ENCODE measurements around the gene PFKFB2. TPM values are rescaled to one million over a fixed set of nuclear protein-coding genes. Genes with fewer than 3 reads are reported as not detected.

Gene PFKFB2
- polyA plus RNA-seq, 3 donors = 2.1 to 6.9 (median 2.3) TPM

DNA sequence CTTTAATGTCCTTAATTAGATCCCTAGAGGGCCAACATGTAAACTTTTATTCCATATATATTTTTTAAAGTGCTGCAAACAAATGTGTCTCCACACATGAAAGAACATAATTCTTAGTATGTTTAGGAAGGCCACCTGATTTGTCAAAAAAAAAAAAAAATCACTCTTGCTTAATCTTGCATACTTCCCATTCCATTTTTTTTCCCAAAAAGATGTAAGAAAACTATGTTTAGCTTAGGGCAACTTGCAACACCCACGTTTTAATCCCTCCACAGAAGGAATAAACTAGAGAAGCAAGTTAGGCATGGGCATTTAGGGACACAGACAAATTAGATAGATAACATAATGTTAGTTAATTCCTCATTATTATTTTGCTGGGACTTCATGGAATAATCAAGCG lies 7.6 kb upstream of the PFKFB2 start:
- DNase-seq = no peak
- H3K27me3 Mint-ChIP-seq (ENCODE audit: low read depth in 3 of 3) = peaks cover 0 to 3% (median 1%) of the 10 kb centered on the region in 3 donors
- Histone ChIP-seq H3K79me2 (ENCODE audit: insufficient read depth, low read length) (peaks cover 54% of the 10 kb centered on the region), H3K27me3 (ENCODE audit: control insufficient read depth in 2 of 2, insufficient read depth in 2 of 2, low read length in 2 of 2) (no peaks in the 10 kb centered on the region), H3K36me3 (replicated peaks in 1 of 2; ENCODE audit: control insufficient read depth in 1 of 2, insufficient read depth in 2 of 2, low read length in 2 of 2) (peaks cover 18 to 58% of the 10 kb centered on the region in 2 donors), H3K4me3 (replicated peaks in 1 of 3; ENCODE audit: low read depth in 2 of 3, low read length in 3 of 3) (no peak overlapping the region), H3K27ac (ENCODE audit: low read depth in 1 of 2, low read length in 2 of 2) (no peak overlapping the region), H3K9ac (ENCODE audit: insufficient read depth, low read length, poor library complexity, severe bottlenecking) (no peak overlapping the region), H3K9me3 (replicated peaks in 1 of 2; ENCODE audit: control insufficient read depth in 1 of 2, insufficient read depth in 1 of 2, low read length in 2 of 2) (no peaks in the 10 kb centered on the region), H3K4me2 (replicated peaks; ENCODE audit: extremely low read depth, low read length, poor library complexity, severe bottlenecking) (no peak overlapping the region), H4K20me1 (ENCODE audit: insufficient read depth, low read length) (peaks cover 61% of the 10 kb centered on the region), H3K4me1 (ENCODE audit: control insufficient read depth in 1 of 2, insufficient read depth in 2 of 2, low read length in 2 of 2) (peaks cover 0 to 21% of the 10 kb centered on the region in 2 donors), H2AFZ (ENCODE audit: insufficient read depth, low read depth, low read length, poor library complexity, severe bottlenecking) (no peak overlapping the region)
- no peak overlapping the region for H3K27ac Mint-ChIP-seq
- TF ChIP-seq CTCF (IDR thresholded peaks at IDR 0.05) = no peak
- peaks cover 37 to 47% of the 10 kb centered on the region in 2 donors for H3K36me3 Mint-ChIP-seq
- WGBS (ENCODE audit: insufficient coverage) = no CpG with 5 or more reads among the region's 2 CpGs
- H3K4me1 Mint-ChIP-seq = peaks cover 30% of the 10 kb centered on the region
- intact Hi-C loops (cut with micrococcal nuclease) = no loop called here
- H3K9me3 Mint-ChIP-seq = no peaks in the 10 kb centered on the region
- no peak overlapping the region for H3K4me3 Mint-ChIP-seq

GRCh38 chr1:207047505-207047904 lies 5.6 kb upstream of the PFKFB2 start:
- no CpG with 5 or more reads among the region's 1 CpG for WGBS (ENCODE audit: insufficient coverage)
- Mint-ChIP-seq H3K27me3 (ENCODE audit: low read depth in 3 of 3) (peaks cover 0 to 3% (median 0%) of the 10 kb centered on the region in 3 donors), H3K4me3 (no peak overlapping the region), H3K27ac (no peak overlapping the region), H3K4me1 (peaks cover 45% of the 10 kb centered on the region), H3K36me3 (peaks cover 34 to 45% of the 10 kb centered on the region in 2 donors), H3K9me3 (peaks cover 0 to 3% (median 0%) of the 10 kb centered on the region in 7 donors)
- no peaks in the 10 kb centered on the region for H3K27me3 ChIP-seq (ENCODE audit: control insufficient read depth in 2 of 2, insufficient read depth in 2 of 2, low read length in 2 of 2)
- H3K9me3 ChIP-seq (replicated peaks in 1 of 2; ENCODE audit: control insufficient read depth in 1 of 2, insufficient read depth in 1 of 2, low read length in 2 of 2) = no peaks in the 10 kb centered on the region
- peaks cover 59% of the 10 kb centered on the region for H3K79me2 ChIP-seq (ENCODE audit: insufficient read depth, low read length)
- peaks cover 18 to 58% of the 10 kb centered on the region in 2 donors for H3K36me3 ChIP-seq (replicated peaks in 1 of 2; ENCODE audit: control insufficient read depth in 1 of 2, insufficient read depth in 2 of 2, low read length in 2 of 2)
- no peak overlapping the region for H3K9ac ChIP-seq (ENCODE audit: insufficient read depth, low read length, poor library complexity, severe bottlenecking)
- no peak for DNase-seq
- no peak overlapping the region for H2AFZ ChIP-seq (ENCODE audit: insufficient read depth, low read depth, low read length, poor library complexity, severe bottlenecking)
- H3K4me1 ChIP-seq (ENCODE audit: control insufficient read depth in 1 of 2, insufficient read depth in 2 of 2, low read length in 2 of 2) = peaks cover 10 to 34% of the 10 kb centered on the region in 2 donors
- H3K4me2 ChIP-seq (replicated peaks; ENCODE audit: extremely low read depth, low read length, poor library complexity, severe bottlenecking) = no peak overlapping the region
- no peak overlapping the region for H3K27ac ChIP-seq (ENCODE audit: low read depth in 1 of 2, low read length in 2 of 2)
- peaks cover 61% of the 10 kb centered on the region for H4K20me1 ChIP-seq (ENCODE audit: insufficient read depth, low read length)
- H3K4me3 ChIP-seq (replicated peaks in 1 of 3; ENCODE audit: low read depth in 2 of 3, low read length in 3 of 3) = no peak overlapping the region
- intact Hi-C loops (cut with micrococcal nuclease) = no loop called here
- no peak for TF ChIP-seq CTCF (IDR thresholded peaks at IDR 0.05)
